Measurements from ENCODE around the gene AGAP1. TPM values are rescaled to one million over a fixed set of nuclear protein-coding genes. Genes with fewer than 3 reads are reported as not detected.

The AGAP1 gene
- total RNA-seq, 1 donor, result 12.3 TPM

- DNase-seq (ENCODE audit: low read depth), result no peak
- H3K4me3 ChIP-seq (ENCODE audit: low read depth, low read length), result no peak overlapping the region
- no peak for TF ChIP-seq CTCF (IDR thresholded peaks at IDR 0.05; ENCODE audit: insufficient read depth, low read length)
Measured at GRCh38 chr2:235549735-235550377, 56.0 kb downstream of the AGAP1 start.

GRCh38 chr2:235550378-235550760 lies 56.5 kb downstream of the AGAP1 start:
- no peak overlapping the region for H3K4me3 ChIP-seq (ENCODE audit: low read depth, low read length)
- TF ChIP-seq CTCF (IDR thresholded peaks at IDR 0.05; ENCODE audit: insufficient read depth, low read length), result no peak
- no peak for DNase-seq (ENCODE audit: low read depth)

DNA sequence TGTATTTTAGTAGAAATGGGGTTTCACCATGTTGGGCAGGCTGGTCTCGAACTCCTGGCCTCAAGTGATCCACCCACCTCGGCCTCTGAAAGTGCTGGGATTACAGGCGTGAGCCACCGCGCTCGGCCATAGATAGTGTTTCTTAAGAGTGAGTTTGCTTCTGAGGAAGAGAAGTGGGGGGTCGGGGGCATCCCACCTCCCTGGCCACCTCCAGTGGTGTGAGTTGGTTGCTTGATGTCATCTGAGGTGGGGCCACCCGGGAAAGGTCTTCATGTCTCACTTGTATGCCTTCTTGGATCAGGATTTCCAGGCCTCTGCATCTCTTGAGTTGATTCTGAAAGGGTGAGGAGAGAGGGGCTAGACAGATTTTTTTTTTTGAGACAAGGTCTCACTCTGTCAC lies 57.1 kb downstream of the AGAP1 start:
- H3K4me3 ChIP-seq (ENCODE audit: low read depth, low read length), result no peak overlapping the region
- TF ChIP-seq CTCF (IDR thresholded peaks at IDR 0.05; ENCODE audit: insufficient read depth, low read length), result no peak
- DNase-seq (ENCODE audit: low read depth), result no peak

- no peak overlapping the region for H3K4me3 ChIP-seq (ENCODE audit: low read depth, low read length)
- peak; percentile 49 for TF ChIP-seq CTCF (IDR thresholded peaks at IDR 0.05; ENCODE audit: insufficient read depth, low read length)
- peak; percentile 37 for DNase-seq (ENCODE audit: low read depth)
Measured at GRCh38 chr2:235551965-235552364, 58.1 kb downstream of the AGAP1 start.

GRCh38 chr2:235552671-235553070 lies 58.8 kb downstream of the AGAP1 start:
- no peak for DNase-seq (ENCODE audit: low read depth)
- no peak for TF ChIP-seq CTCF (IDR thresholded peaks at IDR 0.05; ENCODE audit: insufficient read depth, low read length)
- no peak overlapping the region for H3K4me3 ChIP-seq (ENCODE audit: low read depth, low read length)

DNA sequence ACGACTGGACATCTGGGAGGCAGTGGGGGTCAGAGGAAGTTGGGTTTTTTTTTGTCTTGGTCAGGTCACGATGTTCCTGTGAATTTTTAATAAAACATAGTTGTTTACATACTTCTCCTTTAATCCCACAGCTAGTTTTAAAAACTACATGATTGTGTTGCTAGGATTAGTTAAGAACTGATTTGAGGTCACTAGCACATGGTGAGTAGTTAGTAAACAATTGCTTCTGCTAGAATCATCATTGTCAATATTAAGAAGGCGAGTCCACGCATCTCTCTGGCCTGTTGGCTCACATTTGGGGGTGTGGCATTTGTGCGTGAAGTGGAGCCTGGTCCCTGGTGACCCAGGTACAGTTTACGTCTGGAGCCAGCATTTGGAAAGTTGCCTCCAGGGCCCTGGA lies 59.4 kb downstream of the AGAP1 start:
- no peak overlapping the region for H3K4me3 ChIP-seq (ENCODE audit: low read depth, low read length)
- no peak for TF ChIP-seq CTCF (IDR thresholded peaks at IDR 0.05; ENCODE audit: insufficient read depth, low read length)
- DNase-seq (ENCODE audit: low read depth), result no peak

DNA sequence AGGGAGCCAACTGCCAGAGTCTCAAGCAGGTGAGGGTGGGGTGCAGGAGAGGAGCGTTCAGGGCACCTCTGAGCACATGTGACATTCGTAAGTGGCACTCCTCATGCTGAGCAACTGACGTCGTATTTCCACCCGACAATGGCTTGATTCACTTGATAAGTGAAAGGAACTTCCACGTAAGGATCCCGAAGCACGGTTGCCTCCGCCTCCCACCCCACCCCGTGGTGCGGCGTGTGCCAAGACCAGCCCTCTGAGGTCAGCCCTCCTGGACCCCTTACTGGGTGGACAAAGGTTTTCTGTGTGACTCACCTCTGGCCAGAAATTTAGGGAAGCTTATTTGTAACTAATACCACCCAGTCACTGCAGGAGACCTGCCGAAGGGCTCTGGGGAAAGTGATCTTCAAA lies 59.9 kb downstream of the AGAP1 start:
- no peak for TF ChIP-seq CTCF (IDR thresholded peaks at IDR 0.05; ENCODE audit: insufficient read depth, low read length)
- no peak overlapping the region for H3K4me3 ChIP-seq (ENCODE audit: low read depth, low read length)
- no peak for DNase-seq (ENCODE audit: low read depth)
